Hepatocyte (in vitro differentiated cells): Measurements from ENCODE around the gene ANKRD44. TPM values are rescaled to one million over a fixed set of nuclear protein-coding genes. Genes with fewer than 3 reads are reported as not detected.
A peak's percentile ranks its signal among the peaks of the same experiment; 100 is the strongest.

ENCODE experiments used
- DNase-seq: peaks from one replicate; pipeline ENCODE4 v3.0.0-alpha.2; 2016; ENCODE audit warnings: low spot score
- H2AFZ ChIP-seq: fragments of 200-600 bp; sonication (generic); 2 replicates; pipeline ENCODE4 v1.6.0; 2016; ENCODE audit warnings: antibody characterized with exemption, mild to moderate bottlenecking
- H3K27ac ChIP-seq: fragments of 200-600 bp; sonication (generic); 2 replicates; pipeline ENCODE4 v1.5.1; 2016; ENCODE audit warnings: mild to moderate bottlenecking
- H3K27me3 ChIP-seq: fragments of 200-600 bp; sonication (generic); 2 replicates; pipeline ENCODE4 v1.6.1; 2016
- H3K36me3 ChIP-seq: fragments of 200-600 bp; sonication (generic); replicated peaks from 2 replicates; pipeline ENCODE4 v1.5.1; 2016; ENCODE audit warnings: low read depth; ENCODE audit not compliant: insufficient read depth
- H3K4me1 ChIP-seq: fragments of 200-600 bp; sonication (generic); 2 replicates; pipeline ENCODE4 v1.5.1; 2016; ENCODE audit warnings: mild to moderate bottlenecking, moderate library complexity; ENCODE audit not compliant: insufficient read depth
- H3K4me2 ChIP-seq: fragments of 200-600 bp; sonication (generic); 2 replicates; pipeline ENCODE4 v1.6.0; 2016
- H3K4me3 ChIP-seq: fragments of 200-600 bp; sonication (generic); 2 replicates; pipeline ENCODE4 v1.5.1; 2016; ENCODE audit warnings: mild to moderate bottlenecking
- H3K79me2 ChIP-seq: fragments of 200-600 bp; sonication (generic); 2 replicates; pipeline ENCODE4 v1.6.0; 2017; ENCODE audit warnings: mild to moderate bottlenecking
- H3K9me2 ChIP-seq: fragments of 200-600 bp; sonication (generic); replicated peaks from 2 replicates; pipeline ENCODE4 v1.6.0; 2017; ENCODE audit warnings: mild to moderate bottlenecking; ENCODE audit not compliant: insufficient read depth
- H3K9me3 ChIP-seq: fragments of 200-600 bp; sonication (generic); 2 replicates; pipeline ENCODE4 v1.5.1; 2016; ENCODE audit warnings: low read depth, mild to moderate bottlenecking
- H4K20me1 ChIP-seq: fragments of 200-600 bp; sonication (generic); 2 replicates; pipeline ENCODE4 v1.6.0; 2016; ENCODE audit warnings: mild to moderate bottlenecking; ENCODE audit not compliant: insufficient read depth, poor library complexity, severe bottlenecking
- CTCF ChIP-seq: fragments of 200-600 bp; sonication (generic); IDR thresholded peaks from 2 replicates; pipeline ENCODE4 v1.5.1; 2016; ENCODE audit warnings: antibody characterized with exemption, mild to moderate bottlenecking; ENCODE audit not compliant: poor library complexity
- EZH2 ChIP-seq: fragments of 200-600 bp; sonication (generic); IDR thresholded peaks from 2 replicates; pipeline ENCODE4 v1.6.1; 2016; ENCODE audit warnings: antibody characterized with exemption, mild to moderate bottlenecking, borderline replicate concordance
- EZH2phosphoT487 ChIP-seq: fragments of 200-600 bp; sonication (generic); IDR thresholded peaks from one replicate; pipeline ENCODE4 v1.6.1; 2018; ENCODE audit warnings: antibody characterized with exemption, mild to moderate bottlenecking, low read depth, moderate library complexity; ENCODE audit not compliant: unreplicated experiment, severe bottlenecking
- WGBS: methylation state at CpG from one replicate; pipeline ENCODE4 v1.1.6; 2016; ENCODE audit warnings: low lambda C conversion rate; ENCODE audit errors: missing lambda C conversion rate; 5-methylcytosine and 5-hydroxymethylcytosine counted together
- polyA plus RNA-seq: library from polyadenylated mRNA; unstranded; fragments of >200 nt; fragmentation: Nextera tagmentation; extraction: Ambion mirVana; gene quantifications from 2 replicates; pipeline ENCODE4 v1.2.1, GENCODE V29; 2016
- total RNA-seq: library from RNA; depleted of rRNA; stranded (reverse); fragments of >200 nt; gene quantifications from 2 replicates; pipeline ENCODE4 v1.2.3, GENCODE V29; 2014

ANKRD44 gene
- total and polyA plus RNA-seq, 2 experiments from 2014 or later = 5.9 to 9.1 TPM

- Histone ChIP-seq H3K79me2 (no peaks in the 10 kb centered on the region), H3K4me1 (peaks cover 6% of the 10 kb centered on the region), H3K9me3 (no peaks in the 10 kb centered on the region), H4K20me1 (no peaks in the 10 kb centered on the region), H3K36me3 (no peaks in the 10 kb centered on the region), H3K27me3 (no peaks in the 10 kb centered on the region), H3K9me2 (no peaks in the 10 kb centered on the region), H3K27ac (no peak overlapping the region), H2AFZ (no peak overlapping the region), H3K4me2 (no peak overlapping the region), H3K4me3 (no peak overlapping the region)
- no peak for DNase-seq
- 60% methylated on average over 1 of the region's 1 CpG for WGBS
- TF ChIP-seq EZH2phosphoT487 (no peak), EZH2 (no peak), CTCF (no peak)
Measured at GRCh38 chr2:197357986-197358385, 47.4 kb upstream of the ANKRD44 start.

DNA sequence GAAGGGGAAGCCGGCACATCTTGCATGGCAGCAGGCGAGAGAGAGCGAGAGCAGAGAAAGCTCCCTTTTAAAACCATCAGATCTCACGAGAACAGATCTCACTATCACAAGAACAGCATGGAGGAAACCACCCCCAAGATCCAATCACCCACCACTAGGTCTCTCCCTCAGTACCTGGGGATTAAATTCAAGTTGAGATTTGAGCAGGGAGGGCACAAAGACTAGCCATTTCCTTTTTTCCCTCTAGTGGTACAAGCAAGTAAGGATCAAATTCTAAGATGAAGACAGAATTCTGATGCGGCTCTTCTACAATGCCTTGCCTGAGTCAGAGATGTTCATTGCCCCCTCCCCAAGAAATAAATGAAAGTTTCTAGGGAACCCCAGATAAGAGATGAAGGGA, 45.6 kb upstream of the ANKRD44 start:
- WGBS = 83% methylated on average over 5 of the region's 5 CpGs
- no peaks in the 10 kb centered on the region for H3K9me3 ChIP-seq
- no peak overlapping the region for H3K27ac ChIP-seq
- H3K4me1 ChIP-seq = peaks cover 10% of the 10 kb centered on the region
- no peaks in the 10 kb centered on the region for H3K79me2 ChIP-seq
- no peak for DNase-seq
- TF ChIP-seq EZH2 (no peak), EZH2phosphoT487 (no peak), CTCF (peak; percentile 20)
- no peaks in the 10 kb centered on the region for H3K27me3 ChIP-seq
- H3K36me3 ChIP-seq = no peaks in the 10 kb centered on the region
- no peak overlapping the region for H3K4me3 ChIP-seq
- H4K20me1 ChIP-seq = no peaks in the 10 kb centered on the region
- no peak overlapping the region for H2AFZ ChIP-seq
- H3K4me2 ChIP-seq = no peak overlapping the region
- no peaks in the 10 kb centered on the region for H3K9me2 ChIP-seq

GRCh38 chr2:197354169-197354558, 43.6 kb upstream of the ANKRD44 start:
- H2AFZ ChIP-seq = no peak overlapping the region
- WGBS = 85% methylated on average over 4 of the region's 4 CpGs
- H3K36me3 ChIP-seq = no peaks in the 10 kb centered on the region
- H3K4me2 ChIP-seq = no peak overlapping the region
- no peak for DNase-seq
- H3K9me2 ChIP-seq = no peaks in the 10 kb centered on the region
- H3K4me3 ChIP-seq = no peak overlapping the region
- H3K27me3 ChIP-seq = no peaks in the 10 kb centered on the region
- no peaks in the 10 kb centered on the region for H3K79me2 ChIP-seq
- no peak overlapping the region for H3K27ac ChIP-seq
- H3K9me3 ChIP-seq = no peaks in the 10 kb centered on the region
- H4K20me1 ChIP-seq = no peaks in the 10 kb centered on the region
- no peak for TF ChIP-seq EZH2
- peaks cover 8% of the 10 kb centered on the region for H3K4me1 ChIP-seq

DNA sequence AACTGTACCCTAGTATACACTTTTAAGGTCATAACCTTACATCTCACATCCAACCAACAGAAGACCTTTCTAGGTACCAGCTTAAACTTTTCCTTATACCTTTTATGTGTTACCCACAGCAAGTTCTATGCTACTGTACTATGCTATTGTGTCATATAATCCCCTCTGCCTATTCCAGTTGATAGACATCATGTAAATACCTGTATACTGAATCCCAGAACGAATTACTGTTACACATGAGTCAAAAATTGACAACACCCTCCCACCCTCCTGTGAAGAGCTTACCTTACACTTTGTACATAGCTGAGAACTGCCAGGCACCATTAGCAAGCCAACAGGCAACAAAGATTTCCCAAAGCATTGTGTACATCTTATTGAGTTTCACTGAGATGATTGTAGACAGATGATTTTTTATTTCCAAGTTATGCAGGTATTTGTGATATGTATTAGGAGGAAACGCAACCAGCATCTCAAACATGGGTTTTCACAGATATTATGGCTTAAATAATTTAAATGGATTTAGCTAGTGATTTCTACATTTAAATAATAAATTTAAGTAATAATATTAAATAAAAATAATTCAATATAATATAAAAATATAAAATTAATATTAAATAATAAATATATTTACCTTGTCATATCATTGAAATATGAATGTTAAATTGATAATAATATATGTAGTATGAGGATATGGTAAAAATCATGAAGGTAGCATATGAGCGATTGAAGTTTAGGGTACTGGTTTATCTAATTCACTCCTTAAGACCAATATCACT, 43.0 kb upstream of the ANKRD44 start:
- H3K4me1 ChIP-seq = peaks cover 8% of the 10 kb centered on the region
- no peak overlapping the region for H3K27ac ChIP-seq
- DNase-seq = no peak
- no peaks in the 10 kb centered on the region for H3K27me3 ChIP-seq
- no peaks in the 10 kb centered on the region for H3K79me2 ChIP-seq
- no peaks in the 10 kb centered on the region for H3K9me3 ChIP-seq
- H3K36me3 ChIP-seq = no peaks in the 10 kb centered on the region
- H4K20me1 ChIP-seq = no peaks in the 10 kb centered on the region
- H3K9me2 ChIP-seq = no peaks in the 10 kb centered on the region
- no peak overlapping the region for H3K4me2 ChIP-seq
- H2AFZ ChIP-seq = no peak overlapping the region
- TF ChIP-seq EZH2 = no peak
- TF ChIP-seq CTCF = no peak
- no peak for TF ChIP-seq EZH2phosphoT487
- no peak overlapping the region for H3K4me3 ChIP-seq
- WGBS = 80% methylated on average over 3 of the region's 3 CpGs
